ENCODE data around the gene CLDN34.

Gene CLDN34

GRCh38 chrX:9983441-9983840 is 16.3 kb downstream of the CLDN34 start:
- DNase-seq, result no peak

GRCh38 chrX:9983846-9984245 is 16.7 kb downstream of the CLDN34 start:
- no peak for DNase-seq

- no peak for DNase-seq
Measured at GRCh38 chrX:9988762-9989161, 21.6 kb downstream of the CLDN34 start.

- no peak for DNase-seq
Measured at GRCh38 chrX:9992061-9992460, 24.9 kb downstream of the CLDN34 start.

- DNase-seq, result no peak
Measured at GRCh38 chrX:9992724-9993123, 25.6 kb downstream of the CLDN34 start.

GRCh38 chrX:9995855-9996339 is 28.7 kb downstream of the CLDN34 start:
- DNase-seq, result peak; percentile 78

- DNase-seq, result no peak
Measured at GRCh38 chrX:9997041-9997440, 29.9 kb downstream of the CLDN34 start.

GRCh38 chrX:9997524-9997923 is 30.4 kb downstream of the CLDN34 start:
- DNase-seq, result no peak

- no peak for DNase-seq
Measured at GRCh38 chrX:10001496-10001895, 34.3 kb downstream of the CLDN34 start.

GRCh38 chrX:10004832-10005475 is 37.8 kb downstream of the CLDN34 start:
- no peak for DNase-seq

- no peak for DNase-seq
Measured at GRCh38 chrX:10006086-10006485, 38.9 kb downstream of the CLDN34 start.

GRCh38 chrX:10006770-10007169 is 39.6 kb downstream of the CLDN34 start:
- DNase-seq, result no peak

GRCh38 chrX:10007621-10008020 is 40.5 kb downstream of the CLDN34 start:
- DNase-seq, result no peak

- DNase-seq, result no peak
Measured at GRCh38 chrX:10008483-10009056, 41.4 kb downstream of the CLDN34 start.

- DNase-seq, result no peak
Measured at GRCh38 chrX:10009741-10010140, 42.6 kb downstream of the CLDN34 start.

GRCh38 chrX:10010686-10011085 is 43.5 kb downstream of the CLDN34 start:
- no peak for DNase-seq

- DNase-seq, result no peak
Measured at GRCh38 chrX:10011261-10011931, 44.2 kb downstream of the CLDN34 start.

GRCh38 chrX:10011991-10012390 is 44.8 kb downstream of the CLDN34 start:
- DNase-seq, result no peak

- peak; percentile 61 for DNase-seq
Measured at GRCh38 chrX:10014462-10015354, 47.5 kb downstream of the CLDN34 start.

GRCh38 chrX:10015355-10015722 is 48.2 kb downstream of the CLDN34 start:
- no peak for DNase-seq

GRCh38 chrX:10015723-10016518 is 48.8 kb downstream of the CLDN34 start:
- no peak for DNase-seq

- DNase-seq, result no peak
Measured at GRCh38 chrX:10016519-10017132, 49.5 kb downstream of the CLDN34 start.

Measured in NCI-H2107 (cell line).